Esophagus squamous epithelium (tissue), 5 donors: ENCODE measurements around the gene PLEKHJ1. TPM values are rescaled to one million over a fixed set of nuclear protein-coding genes. Genes with fewer than 3 reads are reported as not detected.

Source experiments
- DNase-seq: peaks from one replicate; lab custom pipeline; 2025; lab: John Stamatoyannopoulos, UW
- H3K27ac ChIP-seq, 4 donors: fragments of 200-600 bp; sonication (generic); one replicate each; pipeline ENCODE4 v1.5.1; 2016 to 2019; ENCODE audit warnings: mild to moderate bottlenecking in 1 of 4
- H3K27me3 ChIP-seq, 4 donors: fragments of 200-600 bp; sonication (generic); 1 replicate in 3 of 4; 2 replicates in 1 of 4; pipeline versions ENCODE4 v1.5.1 to v1.6.0; 2017 to 2021; ENCODE audit warnings: antibody characterized with exemption in 1 of 4
- H3K36me3 ChIP-seq, 3 donors: fragments of 200-600 bp; sonication (generic); one replicate each; pipeline ENCODE4 v1.5.1; 2016 to 2019
- H3K4me1 ChIP-seq, 3 donors: fragments of 200-600 bp; sonication (generic); one replicate each; pipeline ENCODE4 v1.5.1; 2017 to 2019
- H3K4me3 ChIP-seq, 4 donors: fragments of 200-600 bp; sonication (generic); 1 replicate in 3 of 4; 2 replicates in 1 of 4; pipeline ENCODE4 v1.5.1; 2016 to 2019; ENCODE audit warnings: mild to moderate bottlenecking in 2 of 4, moderate library complexity in 1 of 4
- H3K9me3 ChIP-seq, 3 donors: fragments of 200-600 bp; sonication (generic); one replicate each; pipeline ENCODE4 v1.5.1; 2016 to 2019
- POLR2A ChIP-seq, 4 donors: fragments of 450-650 bp; IDR thresholded peaks; one replicate each; pipeline ENCODE4 v1.6.1; 2017; ENCODE audit warnings: antibody characterized with exemption in 4 of 4, mild to moderate bottlenecking in 4 of 4, moderate library complexity in 3 of 4
- WGBS, 2 donors: methylation state at CpG; one replicate each; pipeline ENCODE4 v1.1.5; 2018; 5-methylcytosine and 5-hydroxymethylcytosine counted together
- intact Hi-C: fragments of 100-400 bp; cut with DNase I; formaldehyde crosslinking; loops from one replicate; pipeline ENCODE4 v1.15.0; 2022
- total RNA-seq, 4 donors: library from RNA; depleted of rRNA; stranded (reverse); fragments of >200 nt; gene quantifications; one replicate each; pipeline ENCODE4 v1.1.0, GENCODE V29; 2016
- TF ChIP-seq, protein P1 (sequence below), 6 experiments: fragments of 450-650 bp in 4 of 6; fragments of 200-600 bp in 2 of 6; sonication (generic) in 2 of 6; IDR thresholded peaks; one replicate each; pipeline ENCODE4 v1.5.1; 2016 to 2019; ENCODE audit warnings: antibody characterized with exemption in 6 of 6, mild to moderate bottlenecking in 4 of 6, moderate library complexity in 4 of 6
- donor health status: DM: yes; HTN: yes; CAD: no.

Gene PLEKHJ1
- total RNA-seq, 4 donors from 2014 or later, result 44.8 to 56.5 (median 48.8) TPM

DNA sequence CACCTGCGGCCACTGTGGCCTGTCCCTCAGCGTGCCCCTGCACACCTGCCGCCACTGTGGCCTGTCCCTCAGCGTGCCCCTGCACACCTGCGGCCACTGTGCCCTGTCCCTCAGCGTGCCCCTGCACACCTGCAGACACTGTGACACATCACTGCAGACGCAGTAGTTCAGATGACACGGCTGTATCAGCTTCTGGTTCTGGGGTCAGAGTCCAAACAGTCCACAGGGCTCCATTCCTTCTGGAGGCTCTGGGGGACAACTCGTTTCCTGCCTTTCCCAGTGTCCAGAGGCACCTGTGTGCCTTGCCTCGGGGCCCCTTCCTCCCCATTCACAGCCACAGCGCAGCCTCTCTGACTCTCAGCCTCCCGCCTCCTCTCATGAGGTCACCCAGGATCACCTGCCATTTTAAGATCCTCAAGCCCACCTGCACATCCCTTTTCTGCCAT lies 6.0 kb upstream of the PLEKHJ1 start:
- 87 to 95% methylated on average over 3 to 12 of the region's 12 CpGs for WGBS, 2 donors

DNA sequence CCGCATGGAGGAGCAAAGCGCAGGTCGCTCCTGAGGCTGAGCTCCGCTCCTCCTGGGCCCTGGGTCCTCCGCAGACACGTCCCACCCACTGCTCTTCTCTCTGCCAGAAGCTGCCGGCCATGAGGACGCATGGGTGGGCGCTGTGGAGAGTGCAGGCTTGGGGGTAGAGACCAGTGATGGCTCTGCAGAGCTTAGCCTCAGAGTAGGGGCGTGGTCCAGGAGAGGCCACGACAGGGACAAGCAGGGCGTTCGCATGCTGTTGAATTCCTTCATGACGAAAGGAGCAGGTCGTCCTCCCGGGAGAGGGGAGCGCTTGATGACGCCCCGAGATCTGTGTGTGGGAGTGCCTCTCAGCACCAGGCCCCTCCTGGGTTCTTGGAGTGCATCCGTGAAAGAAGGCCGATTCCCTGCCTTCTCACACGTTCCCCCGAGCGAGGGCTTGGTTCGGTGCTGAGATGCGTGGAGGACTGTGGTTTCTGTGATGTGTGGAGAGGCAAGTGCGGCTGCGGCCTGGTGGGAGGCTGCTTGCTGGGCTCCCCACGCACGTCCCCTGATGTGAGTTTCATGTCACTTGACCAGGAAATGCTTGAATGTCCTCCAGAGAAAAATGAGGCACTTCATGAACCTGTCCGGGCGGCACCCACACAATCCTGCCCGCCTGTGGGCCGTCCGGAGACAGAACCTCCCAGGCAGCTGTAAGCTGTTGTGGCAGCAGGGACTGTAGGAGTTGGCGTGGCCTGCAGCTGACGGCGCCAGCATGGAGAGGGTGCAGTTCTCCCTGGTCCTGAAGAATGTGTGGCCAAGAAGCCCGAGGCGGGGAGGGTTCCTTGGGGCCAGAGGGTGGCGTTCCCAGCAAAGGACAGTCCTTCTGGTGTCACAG lies 5.0 kb upstream of the PLEKHJ1 start:
- Histone ChIP-seq H3K27ac (peak overlapping the region; percentile 66 to 96 (median 76)), H3K4me1 (peaks cover 37 to 64% (median 52%) of the 10 kb centered on the region in 3 donors), H3K4me3 (peak overlapping the region in 3 of 4 donors; percentile 32 to 64 (median 41)), H3K27me3 (no peaks in the 10 kb centered on the region), H3K36me3 (peaks cover 27 to 39% (median 30%) of the 10 kb centered on the region in 3 donors), H3K9me3 (no peaks in the 10 kb centered on the region)
- intact Hi-C loops, result no loop called here
- 50 to 71% methylated on average over 8 to 17 of the region's 41 CpGs for WGBS, 2 donors
- DNase-seq, result no peak
- TF ChIP-seq, protein P1, sequence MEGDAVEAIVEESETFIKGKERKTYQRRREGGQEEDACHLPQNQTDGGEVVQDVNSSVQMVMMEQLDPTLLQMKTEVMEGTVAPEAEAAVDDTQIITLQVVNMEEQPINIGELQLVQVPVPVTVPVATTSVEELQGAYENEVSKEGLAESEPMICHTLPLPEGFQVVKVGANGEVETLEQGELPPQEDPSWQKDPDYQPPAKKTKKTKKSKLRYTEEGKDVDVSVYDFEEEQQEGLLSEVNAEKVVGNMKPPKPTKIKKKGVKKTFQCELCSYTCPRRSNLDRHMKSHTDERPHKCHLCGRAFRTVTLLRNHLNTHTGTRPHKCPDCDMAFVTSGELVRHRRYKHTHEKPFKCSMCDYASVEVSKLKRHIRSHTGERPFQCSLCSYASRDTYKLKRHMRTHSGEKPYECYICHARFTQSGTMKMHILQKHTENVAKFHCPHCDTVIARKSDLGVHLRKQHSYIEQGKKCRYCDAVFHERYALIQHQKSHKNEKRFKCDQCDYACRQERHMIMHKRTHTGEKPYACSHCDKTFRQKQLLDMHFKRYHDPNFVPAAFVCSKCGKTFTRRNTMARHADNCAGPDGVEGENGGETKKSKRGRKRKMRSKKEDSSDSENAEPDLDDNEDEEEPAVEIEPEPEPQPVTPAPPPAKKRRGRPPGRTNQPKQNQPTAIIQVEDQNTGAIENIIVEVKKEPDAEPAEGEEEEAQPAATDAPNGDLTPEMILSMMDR (IDR thresholded peaks at IDR 0.05), result peak in 1 of 6 experiments; percentile 8
- TF ChIP-seq POLR2A (IDR thresholded peaks at IDR 0.05), result no peak

More for the DNA sequence above, 6.0 kb upstream of the PLEKHJ1 start:
- no peak overlapping the region for H3K4me3 ChIP-seq
- H3K27me3 ChIP-seq, result no peaks in the 10 kb centered on the region
- peaks cover 36 to 49% (median 39%) of the 10 kb centered on the region in 3 donors for H3K36me3 ChIP-seq
- no peak for DNase-seq
- peak overlapping the region in 1 of 4 donors; percentile 96 for H3K27ac ChIP-seq
- intact Hi-C loops, result no loop called here
- no peaks in the 10 kb centered on the region for H3K9me3 ChIP-seq
- TF ChIP-seq POLR2A (IDR thresholded peaks at IDR 0.05), result no peak
- TF ChIP-seq, protein P1 (IDR thresholded peaks at IDR 0.05), result no peak
- peaks cover 40 to 68% (median 52%) of the 10 kb centered on the region in 3 donors for H3K4me1 ChIP-seq

DNA sequence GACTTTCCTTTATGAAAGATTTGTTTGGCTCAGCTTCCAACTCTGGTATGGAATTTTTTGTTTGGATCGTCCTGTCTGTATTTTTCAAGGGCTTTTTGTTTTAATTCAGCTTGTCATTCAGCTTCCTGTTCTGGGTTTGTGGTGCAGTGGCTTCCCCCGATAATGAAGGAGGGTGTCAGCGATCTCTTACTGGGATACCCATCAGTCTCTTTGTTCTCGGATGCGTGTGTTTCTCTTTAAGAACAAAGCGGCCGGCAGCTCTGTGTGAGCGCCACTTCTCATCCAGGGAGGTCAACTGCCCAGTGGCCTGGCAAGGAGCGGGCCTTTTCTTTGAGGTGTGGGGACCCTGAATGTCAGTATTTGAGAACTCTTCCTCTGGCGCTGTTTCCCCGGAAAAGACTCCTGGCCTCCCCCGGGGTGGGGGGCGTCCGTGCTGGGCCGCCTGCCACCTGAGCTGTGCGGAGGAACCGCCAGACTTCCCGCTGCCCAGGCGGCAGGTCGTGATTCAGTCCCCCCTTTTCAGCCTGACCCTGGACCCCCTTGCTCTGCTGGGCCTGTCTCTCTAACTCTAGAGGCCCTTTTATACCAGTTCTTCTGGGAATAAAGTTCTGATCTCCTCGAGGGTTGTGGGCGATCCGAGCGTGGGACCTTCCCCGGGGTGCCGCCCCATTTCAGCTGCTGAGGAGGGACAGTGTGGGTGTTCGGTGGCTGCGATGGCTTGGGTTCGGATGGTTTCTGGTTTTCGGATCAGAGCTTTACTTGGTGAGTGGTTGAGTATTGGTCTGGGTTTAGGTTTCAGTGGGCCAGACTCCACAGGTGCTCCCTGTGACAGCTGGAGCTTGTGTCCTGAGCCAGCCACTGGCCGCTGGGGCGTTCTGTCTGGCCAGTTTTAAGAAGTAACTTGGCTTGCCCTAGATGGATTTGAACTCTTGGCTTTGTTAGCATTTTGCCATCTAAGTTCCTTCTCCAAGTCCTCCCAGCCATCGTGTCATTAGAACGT lies 3.9 kb upstream of the PLEKHJ1 start:
- H3K27ac ChIP-seq, result peak overlapping the region; percentile 66 to 96 (median 76)
- TF ChIP-seq, protein P1 (IDR thresholded peaks at IDR 0.05), result no peak
- TF ChIP-seq POLR2A (IDR thresholded peaks at IDR 0.05), result no peak
- H3K4me3 ChIP-seq, result peak overlapping the region; percentile 1 to 64 (median 36)
- DNase-seq, result no peak
- peaks cover 39 to 70% (median 55%) of the 10 kb centered on the region in 3 donors for H3K4me1 ChIP-seq
- intact Hi-C loops, result loop anchor here (10.0 kb wide), 1 partner anchor 85 kb away; the partner anchor contains the start of gene AP3D1
- WGBS, 2 donors, result 26 to 28% methylated on average over 19 to 26 of the region's 34 CpGs
- peaks cover 17 to 29% (median 19%) of the 10 kb centered on the region in 3 donors for H3K36me3 ChIP-seq
- no peaks in the 10 kb centered on the region for H3K9me3 ChIP-seq
- H3K27me3 ChIP-seq, result no peaks in the 10 kb centered on the region

DNA sequence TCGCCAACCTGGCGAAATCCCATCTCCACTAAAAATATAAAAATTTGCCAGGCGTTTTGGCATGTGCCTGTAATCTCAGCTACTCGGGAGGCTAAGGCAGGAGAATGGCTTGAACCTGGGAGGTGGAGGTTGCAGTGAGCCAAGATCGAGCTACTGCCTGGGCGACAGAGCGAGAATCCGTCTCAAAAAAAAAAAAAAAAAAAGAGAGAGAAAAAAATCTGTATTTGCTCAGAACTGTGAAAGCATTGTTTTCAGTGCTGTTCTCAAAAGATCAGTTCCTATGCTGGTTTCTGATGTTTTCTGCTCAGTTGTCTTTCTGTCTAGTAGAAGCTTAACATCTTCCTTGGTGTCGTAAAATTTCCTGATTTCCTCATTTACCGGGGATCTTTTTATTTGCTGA lies 3.0 kb upstream of the PLEKHJ1 start:
- Histone ChIP-seq H3K4me3 (peak overlapping the region in 3 of 4 donors; percentile 32 to 64 (median 41)), H3K27ac (peak overlapping the region in 2 of 4 donors; percentile 75 to 96), H3K27me3 (no peaks in the 10 kb centered on the region), H3K4me1 (peaks cover 43 to 79% (median 64%) of the 10 kb centered on the region in 3 donors), H3K9me3 (no peaks in the 10 kb centered on the region), H3K36me3 (peaks cover 9 to 28% (median 10%) of the 10 kb centered on the region in 3 donors)
- TF ChIP-seq, protein P1 (IDR thresholded peaks at IDR 0.05), result no peak
- no peak for TF ChIP-seq POLR2A (IDR thresholded peaks at IDR 0.05)
- no peak for DNase-seq
- intact Hi-C loops, result loop anchor here (10.0 kb wide), 1 partner anchor 84 kb away; the partner anchor contains the start of gene AP3D1
- 35 to 38% methylated on average over 9 of the region's 10 CpGs for WGBS, 2 donors
